Psoas muscle (tissue), 8 donors: Measurements from ENCODE around the gene VMAC. TPM values are rescaled to one million over a fixed set of nuclear protein-coding genes. Genes with fewer than 3 reads are reported as not detected.

Experiments
- ATAC-seq, 4 donors: fragments of 200-7000 bp; cut with Tn5 transposase; one replicate each; pipeline ENCODE4 v1.9.1; 2020; ENCODE audit warnings: moderate library complexity in 3 of 4, mild to moderate bottlenecking in 2 of 4
- DNase-seq, 2 donors: peaks; one replicate each; pipeline ENCODE4 v3.0.0-alpha.2; 2020
- H3K27ac ChIP-seq: fragments of 200-600 bp; one replicate; pipeline ENCODE4 v1.8.0; 2022
- H3K27me3 ChIP-seq, 3 donors: fragments of 200-600 bp in 1 of 3; one replicate each; pipeline versions ENCODE4 v1.6.1 to v1.8.0; 2013 to 2022; ENCODE audit warnings: low read length in 2 of 3, mild to moderate bottlenecking in 2 of 3, moderate library complexity in 1 of 3; ENCODE audit not compliant: insufficient read depth in 3 of 3
- H3K36me3 ChIP-seq, 2 donors: fragments of 200-600 bp in 1 of 2; one replicate each; pipeline versions ENCODE4 v1.6.1 to v1.8.0; 2013 to 2022; ENCODE audit warnings: low read depth in 1 of 2, mild to moderate bottlenecking in 1 of 2, moderate library complexity in 1 of 2; ENCODE audit not compliant: insufficient read depth in 1 of 2
- H3K4me1 ChIP-seq: fragments of 200-600 bp; one replicate; pipeline ENCODE4 v1.8.0; 2022
- H3K4me3 ChIP-seq: fragments of 200-600 bp; one replicate; pipeline ENCODE4 v1.8.0; 2022; ENCODE audit warnings: mild to moderate bottlenecking
- H3K9me3 ChIP-seq: fragments of 200-600 bp; one replicate; pipeline ENCODE4 v1.8.0; 2022
- WGBS, 3 donors: extraction: QIAGEN DNeasy Blood & Tissue Kit; methylation state at CpG; one replicate each; pipeline versions ENCODE4 v1.1.6 to v1.1.7; 2013; 5-methylcytosine and 5-hydroxymethylcytosine counted together
- intact Hi-C, 2 donors: fragments of 100-400 bp; cut with DNase I; formaldehyde crosslinking; loops; one replicate each; pipeline versions ENCODE4 v1.11.0 to v1.14.2; 2022
- polyA plus RNA-seq, 3 donors: library from polyadenylated mRNA; stranded (reverse); fragments of 200-250 nt; gene quantifications; one replicate each; pipeline ENCODE4 v1.2.3, GENCODE V29; 2013
- total RNA-seq, 4 donors: library from RNA; stranded (reverse); fragmentation: NEBNext Ultra II Directional in 2 of 4; extraction: Animal tissue kit (Norgen Biotek cat#: 25700) in 2 of 4; gene quantifications; one replicate each; pipeline versions ENCODE4 v1.2.1 to v1.2.4, GENCODE V29; 2021 to 2023
- TF ChIP-seq, protein P1 (sequence below): fragments of 200-600 bp; IDR thresholded peaks from one replicate; pipeline ENCODE4 v1.8.0; 2022; ENCODE audit warnings: antibody characterized with exemption
- donor health status: healthy with polysubstance abuse.
- donor health status: DM: no; HTN: no; CAD: no; lungs with moderate emphysema.
- donor health status: Bipolar disorder and iron deficiency.
- donor health status: healthy.
- donor health status: DM: yes; HTN: yes; CAD: no.
- donor health status: DM: no; HTN: no; CAD: no.
- donor health status: DM: no; HTN: no; CAD: no.
- donor health status: DM: yes; HTN: yes; CAD: no.

The VMAC gene
- total and polyA plus RNA-seq, 7 donors, result 0.73 to 3.0 (median 0.89) TPM

DNA sequence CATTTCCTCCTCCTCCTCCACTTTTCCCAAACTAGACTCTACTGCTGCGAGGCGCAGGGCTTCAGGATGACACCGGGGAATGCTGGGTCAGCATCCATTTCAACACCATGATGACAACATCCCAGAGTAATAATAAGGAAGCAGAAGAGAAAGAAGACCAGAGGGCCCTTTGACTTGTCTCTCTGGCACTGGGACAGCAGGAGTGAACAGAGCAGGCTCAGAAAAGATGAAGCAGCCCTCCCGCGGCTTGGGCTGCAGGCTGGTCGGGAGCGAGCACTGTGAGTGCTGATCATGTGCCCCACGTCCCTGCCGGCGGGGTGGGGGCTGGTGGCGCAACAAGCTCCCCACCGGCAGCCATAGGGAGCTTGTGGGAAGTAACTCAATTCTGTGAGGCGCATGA is 42.8 kb downstream of the VMAC start:
- ATAC-seq (peak; percentile 13 to 51 (median 40)), DNase-seq (peak; percentile 68 to 79)
- TF ChIP-seq, protein P1, sequence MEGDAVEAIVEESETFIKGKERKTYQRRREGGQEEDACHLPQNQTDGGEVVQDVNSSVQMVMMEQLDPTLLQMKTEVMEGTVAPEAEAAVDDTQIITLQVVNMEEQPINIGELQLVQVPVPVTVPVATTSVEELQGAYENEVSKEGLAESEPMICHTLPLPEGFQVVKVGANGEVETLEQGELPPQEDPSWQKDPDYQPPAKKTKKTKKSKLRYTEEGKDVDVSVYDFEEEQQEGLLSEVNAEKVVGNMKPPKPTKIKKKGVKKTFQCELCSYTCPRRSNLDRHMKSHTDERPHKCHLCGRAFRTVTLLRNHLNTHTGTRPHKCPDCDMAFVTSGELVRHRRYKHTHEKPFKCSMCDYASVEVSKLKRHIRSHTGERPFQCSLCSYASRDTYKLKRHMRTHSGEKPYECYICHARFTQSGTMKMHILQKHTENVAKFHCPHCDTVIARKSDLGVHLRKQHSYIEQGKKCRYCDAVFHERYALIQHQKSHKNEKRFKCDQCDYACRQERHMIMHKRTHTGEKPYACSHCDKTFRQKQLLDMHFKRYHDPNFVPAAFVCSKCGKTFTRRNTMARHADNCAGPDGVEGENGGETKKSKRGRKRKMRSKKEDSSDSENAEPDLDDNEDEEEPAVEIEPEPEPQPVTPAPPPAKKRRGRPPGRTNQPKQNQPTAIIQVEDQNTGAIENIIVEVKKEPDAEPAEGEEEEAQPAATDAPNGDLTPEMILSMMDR, result no peak
- H3K36me3 ChIP-seq, result no peaks in the 10 kb centered on the region
- H3K27me3 ChIP-seq, result no peaks in the 10 kb centered on the region
- WGBS, 3 donors, result 70 to 84% (median 79%) methylated on average over 13 of the region's 13 CpGs
- peaks cover 28% of the 10 kb centered on the region for H3K4me1 ChIP-seq
- intact Hi-C loops, result loop anchor here in 1 of 2 donors (5.0 kb wide), 1 partner anchor 40 kb away; no protein-coding TSS in a partner anchor
- no peak overlapping the region for H3K4me3 ChIP-seq
- no peaks in the 10 kb centered on the region for H3K9me3 ChIP-seq
- peak overlapping the region; percentile 30 for H3K27ac ChIP-seq

DNA sequence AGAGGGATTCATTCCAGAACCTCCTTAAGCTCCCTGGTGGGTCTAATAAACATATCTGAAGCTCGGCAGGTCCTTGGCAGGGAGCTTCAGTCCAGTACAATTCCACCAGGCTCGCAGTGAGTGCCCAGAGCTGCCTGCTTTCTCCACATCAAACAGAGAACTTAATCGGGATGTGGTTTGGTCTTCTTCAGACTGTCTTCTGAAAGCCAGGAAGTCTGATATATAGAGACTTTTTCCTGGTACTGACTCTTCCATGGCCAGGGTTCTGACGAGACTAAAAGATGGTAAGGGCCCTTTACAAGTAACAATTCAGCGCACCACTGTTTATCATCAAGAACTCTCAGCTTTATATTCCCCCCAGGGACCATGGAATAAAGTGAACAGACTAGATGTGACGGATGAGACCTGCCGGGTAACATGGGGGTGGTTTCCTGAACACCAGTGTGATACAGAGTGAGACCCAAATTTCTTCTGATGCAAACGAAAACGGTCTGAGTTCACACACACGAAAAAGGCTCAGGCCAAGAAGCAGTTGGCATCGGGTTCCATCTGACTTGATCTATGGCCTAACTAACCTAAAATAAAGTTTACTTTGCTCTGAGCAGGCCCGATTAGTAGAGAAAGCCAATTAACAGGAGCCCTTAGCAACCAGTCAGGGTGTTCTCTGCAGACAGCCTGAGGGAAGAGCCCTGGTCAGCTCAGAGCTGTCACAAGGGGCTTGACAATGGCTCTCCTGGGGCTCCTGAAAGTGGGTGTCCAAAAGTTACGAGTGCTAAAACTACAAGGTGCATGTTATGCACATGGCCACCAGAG is 44.3 kb downstream of the VMAC start:
- WGBS, 3 donors, result 64 to 73% (median 71%) methylated on average over 13 of the region's 13 CpGs
- H3K27me3 ChIP-seq, result no peaks in the 10 kb centered on the region
- no peaks in the 10 kb centered on the region for H3K9me3 ChIP-seq
- ATAC-seq, result no peak
- DNase-seq, result no peak
- TF ChIP-seq, protein P1, result no peak
- no peak overlapping the region for H3K4me3 ChIP-seq
- H3K27ac ChIP-seq, result no peak overlapping the region
- peaks cover 43% of the 10 kb centered on the region for H3K4me1 ChIP-seq
- no peaks in the 10 kb centered on the region for H3K36me3 ChIP-seq
- intact Hi-C loops, result loop anchor here in 1 of 2 donors (5.0 kb wide), 1 partner anchor 42 kb away; no protein-coding TSS in a partner anchor

DNA sequence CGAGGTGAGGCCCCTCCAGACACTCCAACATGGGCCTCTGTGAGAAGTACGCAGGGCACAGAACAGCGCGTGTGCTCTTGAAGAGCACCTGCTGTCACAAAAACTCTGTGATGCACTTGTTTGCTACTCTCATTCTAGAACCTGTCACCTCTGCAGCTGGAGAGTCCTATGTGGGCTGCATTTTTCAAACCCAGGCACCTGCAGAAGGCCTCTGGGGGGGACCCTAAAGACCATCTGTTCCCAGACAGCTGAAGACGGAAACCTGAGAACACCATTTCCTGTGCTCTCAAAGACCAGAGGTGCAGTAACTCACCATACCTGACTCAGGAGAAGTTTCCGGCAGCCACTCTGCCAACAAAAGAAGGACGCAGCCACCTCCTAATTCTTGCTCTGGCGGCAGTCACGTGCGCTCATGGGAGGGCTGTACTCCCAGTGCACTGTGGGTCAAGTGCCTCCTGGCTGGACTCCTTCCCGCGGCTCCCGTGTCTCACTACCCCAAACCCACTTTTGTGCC is 45.2 kb downstream of the VMAC start:
- 71 to 84% (median 80%) methylated on average over 13 of the region's 13 CpGs for WGBS, 3 donors
- H3K4me1 ChIP-seq, result peaks cover 52% of the 10 kb centered on the region
- no peak for DNase-seq
- intact Hi-C loops, result loop anchor here in 1 of 2 donors (5.0 kb wide), 1 partner anchor 43 kb away; no protein-coding TSS in a partner anchor
- H3K27ac ChIP-seq, result no peak overlapping the region
- H3K27me3 ChIP-seq, result no peaks in the 10 kb centered on the region
- H3K9me3 ChIP-seq, result no peaks in the 10 kb centered on the region
- peak in 1 of 4 donors; percentile 32 for ATAC-seq
- TF ChIP-seq, protein P1, result no peak
- H3K4me3 ChIP-seq, result no peak overlapping the region
- H3K36me3 ChIP-seq, result no peaks in the 10 kb centered on the region

DNA sequence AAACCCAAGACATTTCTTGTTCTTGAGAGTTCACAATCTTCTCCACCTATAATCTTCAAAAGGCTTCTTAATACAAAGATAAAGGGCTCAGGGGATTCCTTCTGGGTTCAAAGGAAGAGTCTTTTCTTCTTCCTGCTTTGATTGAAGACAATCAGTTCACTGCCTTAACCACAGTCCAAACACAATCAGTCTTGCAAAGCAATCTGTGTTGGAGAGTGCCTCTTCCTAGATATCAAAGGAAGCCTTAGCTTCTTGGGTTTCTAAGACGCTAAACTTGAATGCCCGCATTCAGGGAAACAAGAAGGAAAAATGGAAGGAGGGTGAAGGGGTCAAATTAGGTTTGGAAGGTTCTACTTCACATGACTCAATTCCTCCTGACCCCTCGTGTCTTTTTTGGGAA is 46.1 kb downstream of the VMAC start:
- intact Hi-C loops, result no loop called here
- ATAC-seq (no peak), DNase-seq (no peak)
- TF ChIP-seq, protein P1, result no peak
- 63 to 66% (median 64%) methylated on average over 3 of the region's 3 CpGs for WGBS, 3 donors
- Histone ChIP-seq H3K4me3 (no peak overlapping the region), H3K27ac (no peak overlapping the region), H3K9me3 (no peaks in the 10 kb centered on the region), H3K27me3 (no peaks in the 10 kb centered on the region), H3K4me1 (peaks cover 55% of the 10 kb centered on the region), H3K36me3 (no peaks in the 10 kb centered on the region)
